ENCODE data around the gene RASSF4.

RASSF4 gene

DNA sequence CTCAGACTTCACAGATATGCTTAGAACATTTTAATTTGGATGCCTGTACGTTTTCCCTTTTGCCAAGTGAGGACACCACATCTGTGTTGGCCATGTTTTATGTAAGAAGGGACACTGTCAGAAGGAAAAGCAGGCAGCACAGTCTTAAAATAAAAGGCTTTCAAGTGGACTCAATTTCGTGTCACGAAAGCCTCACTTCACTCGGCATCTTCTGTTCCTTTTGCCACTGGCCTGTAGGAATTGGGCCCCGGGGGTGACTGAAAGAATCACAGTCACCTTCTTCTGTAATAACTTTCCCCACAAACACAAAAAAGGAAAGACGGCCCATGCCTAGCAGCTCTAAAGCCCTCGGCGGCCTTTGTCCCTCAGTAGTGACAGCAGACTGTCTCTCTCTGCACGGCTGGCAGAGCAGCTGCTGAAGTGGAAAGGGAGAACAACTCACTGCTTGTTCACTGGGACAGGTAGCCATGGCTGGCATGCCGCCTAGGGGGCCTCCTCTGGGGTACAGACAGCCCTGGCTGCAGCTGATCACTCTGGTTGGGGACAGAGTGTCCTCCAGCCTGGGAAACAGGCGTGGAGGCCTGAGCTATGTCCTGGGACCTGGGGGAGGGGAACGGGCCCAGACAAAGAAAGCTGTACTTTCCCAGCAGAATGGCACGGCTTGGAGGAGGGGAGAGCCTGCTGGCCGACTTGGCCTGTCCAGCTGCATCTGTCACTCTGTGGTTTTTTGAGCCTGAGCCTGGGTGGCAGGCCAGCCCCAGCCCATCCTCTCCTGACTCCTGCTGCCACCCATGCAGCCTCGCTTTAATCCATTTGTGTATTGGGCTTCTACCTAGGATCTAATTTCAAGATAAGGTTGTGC is 4.4 kb downstream of the RASSF4 start:
- DNase-seq, result no peak

DNA sequence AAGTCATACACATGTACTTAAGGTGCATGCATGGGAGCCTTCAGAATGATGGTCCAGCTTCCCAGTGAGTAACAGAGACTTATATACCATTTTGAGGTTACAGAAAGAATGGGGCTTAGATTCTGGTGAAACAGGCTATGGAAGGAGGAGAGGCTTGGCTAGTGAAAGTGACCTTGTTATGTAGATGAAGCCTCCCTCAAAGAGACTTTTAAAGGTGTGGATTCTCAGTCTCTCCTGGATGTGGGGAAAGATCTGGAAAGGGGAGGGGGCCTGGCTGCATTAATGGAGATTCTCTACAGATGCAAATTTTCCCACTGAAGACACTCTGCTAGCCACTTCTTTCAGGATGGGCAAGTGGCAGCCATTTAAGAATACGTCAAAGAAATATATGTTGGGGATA is 5.5 kb downstream of the RASSF4 start:
- DNase-seq, result no peak

DNA sequence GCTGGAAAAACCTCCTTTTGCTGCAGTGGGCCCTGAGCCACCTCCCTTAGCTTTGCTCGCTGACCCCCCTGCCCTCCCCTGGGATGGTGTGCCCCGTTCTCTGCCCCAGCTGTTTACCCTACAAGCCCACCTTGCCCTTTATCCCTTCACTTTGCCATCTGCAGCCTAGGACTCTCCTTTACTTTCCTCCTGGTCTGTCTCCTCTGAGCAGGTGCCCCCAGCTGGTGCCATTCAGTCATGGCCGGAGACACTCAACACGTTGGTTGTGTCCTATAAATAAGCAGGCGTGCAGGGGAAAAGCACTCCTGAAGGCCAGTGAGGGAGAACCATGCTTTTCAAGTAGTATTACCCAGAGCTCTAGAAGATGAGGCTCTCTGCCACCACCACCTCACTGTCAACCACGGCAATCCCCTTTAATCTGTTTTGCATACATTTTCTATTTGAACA is 6.1 kb downstream of the RASSF4 start:
- DNase-seq, result no peak

DNA sequence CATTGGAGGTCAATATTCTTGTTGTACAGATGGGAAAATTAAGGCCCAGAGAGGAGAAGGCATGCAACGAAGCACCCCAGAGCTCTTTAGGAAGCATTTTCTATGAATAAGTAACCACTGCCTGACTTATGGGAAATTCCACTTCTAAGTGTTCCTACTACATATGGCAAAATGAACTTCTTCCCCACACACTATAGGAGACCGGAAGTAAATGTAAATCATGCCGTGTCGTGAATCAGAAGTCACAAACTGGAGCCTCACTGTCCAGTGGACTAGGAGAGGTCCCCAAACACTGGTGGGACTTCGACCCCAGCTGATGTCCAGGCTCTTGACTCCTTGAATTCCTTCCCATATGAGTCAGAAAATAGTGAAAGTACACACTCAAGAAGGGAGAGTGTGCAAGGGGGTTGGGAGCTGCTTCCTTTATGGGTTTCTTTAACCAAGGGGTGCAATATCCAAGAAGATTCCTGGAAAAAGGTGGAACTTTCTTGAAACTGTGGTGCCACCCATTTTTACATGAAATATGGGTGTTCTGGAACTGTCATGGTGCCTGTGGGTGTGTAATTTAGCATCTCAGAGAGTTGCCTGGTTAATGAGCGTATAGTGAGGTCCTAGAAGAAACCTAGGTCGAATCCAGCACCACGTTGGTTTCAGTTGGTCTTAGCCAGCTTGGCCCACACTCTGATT is 6.7 kb downstream of the RASSF4 start:
- DNase-seq, result no peak

DNA sequence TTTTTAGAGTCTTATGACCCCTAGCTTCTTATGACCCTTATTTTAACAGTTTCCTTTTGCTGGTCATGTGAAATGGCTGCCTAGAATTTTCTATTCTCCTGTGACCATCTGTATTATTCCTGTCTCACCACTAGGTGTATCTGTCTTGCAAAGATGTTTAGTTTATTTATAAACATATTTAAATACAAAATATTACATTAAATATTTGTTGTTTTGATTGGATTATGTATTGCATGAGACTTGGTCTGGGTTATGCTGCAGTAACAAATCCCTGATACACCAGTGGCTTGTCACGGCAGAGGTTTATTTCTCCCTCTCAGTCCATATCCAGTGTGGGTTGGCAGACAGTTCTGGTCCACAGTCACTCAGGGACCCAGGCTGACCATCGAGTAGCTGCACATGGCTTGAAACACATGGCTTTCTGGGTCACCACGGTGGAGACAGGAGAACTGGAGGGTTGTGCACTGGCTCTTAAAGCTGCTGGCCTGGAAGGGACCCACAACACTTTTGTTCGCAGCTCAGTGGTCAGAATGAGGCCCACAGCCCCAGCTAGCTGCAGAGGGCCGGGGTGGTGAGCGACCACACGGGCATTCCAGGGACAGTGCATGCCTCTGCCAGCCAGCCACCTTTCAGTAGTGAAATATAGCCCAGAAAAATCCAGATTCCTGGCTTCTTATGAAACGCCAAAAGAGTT is 7.4 kb downstream of the RASSF4 start:
- no peak for DNase-seq

DNA sequence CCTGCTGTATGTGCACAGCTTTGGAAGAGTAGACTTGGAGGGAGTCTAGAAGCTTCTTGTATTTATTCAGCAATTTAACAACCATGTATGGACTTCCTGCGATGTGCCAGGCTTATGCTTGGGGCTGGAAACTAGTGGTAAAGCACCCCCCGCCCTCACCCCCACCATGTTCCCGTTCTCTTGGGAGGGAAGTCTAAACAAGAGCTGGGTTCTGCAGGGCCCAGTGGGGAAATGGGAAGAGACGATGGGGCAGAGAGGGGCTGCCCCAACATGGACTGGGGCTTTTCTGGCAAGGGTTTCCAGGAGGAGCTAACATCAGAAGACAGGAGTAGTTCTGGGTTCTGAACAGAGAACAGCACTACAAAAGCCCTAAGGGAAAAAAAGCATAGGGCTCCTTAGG is 8.0 kb downstream of the RASSF4 start:
- no peak for DNase-seq

DNA sequence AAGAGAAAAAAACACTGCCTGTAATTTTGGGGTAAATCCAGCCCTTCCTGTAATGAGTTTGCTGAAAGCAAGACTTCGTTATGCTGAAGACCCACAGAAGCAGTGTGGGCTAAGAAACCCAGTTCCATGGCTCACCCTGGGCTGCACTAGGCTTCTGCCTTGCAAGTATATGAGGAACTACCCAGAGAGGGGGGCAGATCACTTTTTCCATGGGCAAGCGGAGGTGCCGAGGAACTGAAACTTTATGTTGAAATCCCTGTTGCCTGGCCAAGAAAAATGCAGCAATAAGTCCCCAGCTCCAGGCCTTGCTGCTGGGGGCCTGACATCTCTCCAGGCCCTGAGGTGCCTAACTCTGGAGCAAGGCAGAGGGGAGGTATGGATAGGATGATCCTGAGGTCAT is 8.5 kb downstream of the RASSF4 start:
- no peak for DNase-seq

DNA sequence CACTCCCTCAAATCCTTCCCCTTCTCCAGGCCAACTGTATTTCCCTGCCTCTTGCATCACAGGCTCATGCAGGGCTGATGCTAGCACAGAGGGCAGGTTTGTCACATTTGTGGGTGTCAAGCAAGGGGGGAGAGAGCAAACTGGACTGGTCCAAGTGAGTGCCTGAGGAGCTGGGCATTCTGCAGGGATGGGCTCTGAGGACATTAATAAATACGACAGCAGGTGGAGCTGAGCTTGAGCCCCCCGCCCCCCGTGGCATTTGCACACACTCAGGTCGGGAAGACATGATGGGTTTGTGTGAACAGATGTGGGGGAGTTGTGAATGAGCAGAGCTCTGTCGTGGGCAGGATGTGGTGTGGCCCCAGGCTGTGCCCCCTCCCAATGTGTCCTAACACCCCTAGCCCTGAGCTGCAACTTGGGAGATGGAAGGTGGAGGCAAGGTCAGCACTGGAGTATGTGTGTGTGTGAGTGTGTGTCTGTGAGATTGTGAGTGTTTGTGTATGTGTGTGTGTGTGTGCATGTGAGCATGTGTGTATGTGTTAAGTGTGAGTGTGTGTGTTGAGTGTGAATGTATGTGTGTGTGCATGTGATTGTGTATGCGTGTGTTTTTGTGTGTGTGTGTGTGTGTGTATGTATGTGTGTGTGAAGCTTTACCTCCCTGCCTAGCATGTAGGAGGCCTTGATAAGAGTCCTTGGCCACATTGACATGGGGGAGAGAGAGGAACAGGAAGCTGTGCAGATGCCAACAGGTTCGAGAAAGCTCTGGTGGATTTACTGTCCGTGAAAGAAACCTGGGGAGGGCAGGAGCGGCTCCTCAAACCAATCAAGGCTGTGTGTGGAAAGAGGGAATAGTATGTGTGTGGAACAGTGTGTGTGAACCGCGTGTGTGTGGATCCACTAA is 9.1 kb downstream of the RASSF4 start:
- no peak for DNase-seq

DNA sequence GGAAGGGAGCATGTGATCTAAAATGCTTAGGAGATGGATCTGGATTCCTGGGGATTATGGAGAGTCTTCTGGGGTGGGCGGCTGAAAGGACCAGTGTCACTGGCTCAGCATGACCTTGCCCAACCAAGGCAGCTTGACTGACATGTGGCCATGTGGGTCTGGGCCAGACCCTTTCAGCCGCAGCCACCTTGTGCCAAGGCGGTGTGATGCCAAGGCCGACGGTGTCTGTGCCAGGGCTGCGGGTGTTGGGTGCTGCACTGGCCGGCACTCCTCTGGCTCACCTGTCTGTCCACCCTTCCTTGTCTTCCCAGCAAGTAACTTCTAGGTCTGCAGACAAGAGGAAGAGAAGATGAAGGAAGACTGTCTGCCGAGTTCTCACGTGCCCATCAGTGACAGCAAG is 10.3 kb downstream of the RASSF4 start:
- no peak for DNase-seq

DNA sequence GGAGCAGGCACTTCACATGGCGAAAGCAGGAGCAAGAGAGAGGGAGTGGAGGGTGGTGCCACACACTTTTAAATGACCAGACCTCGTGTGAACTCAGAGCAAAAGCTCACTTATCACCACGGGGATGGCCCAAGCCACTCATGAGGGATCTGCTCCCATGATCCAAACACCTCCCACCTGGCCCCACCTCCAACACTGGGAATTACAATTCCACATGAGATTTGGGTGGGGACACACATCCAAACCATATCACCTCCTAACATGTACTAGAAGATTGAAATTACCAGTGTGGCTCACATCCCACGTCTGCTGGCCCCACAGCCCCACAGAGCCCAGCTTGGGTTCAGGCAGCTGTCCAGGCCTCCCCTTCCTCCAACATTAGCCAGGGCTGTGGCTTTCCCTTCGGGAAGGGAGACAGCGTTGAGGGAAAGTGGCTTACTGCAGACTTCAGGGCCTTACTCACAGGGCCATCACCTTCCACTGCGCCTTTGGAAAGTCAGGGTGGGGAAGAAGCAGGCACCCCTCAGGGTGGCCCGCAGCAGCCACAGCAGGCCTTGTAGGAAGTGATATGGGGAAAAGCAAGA is 11.3 kb downstream of the RASSF4 start:
- DNase-seq, result no peak

DNA sequence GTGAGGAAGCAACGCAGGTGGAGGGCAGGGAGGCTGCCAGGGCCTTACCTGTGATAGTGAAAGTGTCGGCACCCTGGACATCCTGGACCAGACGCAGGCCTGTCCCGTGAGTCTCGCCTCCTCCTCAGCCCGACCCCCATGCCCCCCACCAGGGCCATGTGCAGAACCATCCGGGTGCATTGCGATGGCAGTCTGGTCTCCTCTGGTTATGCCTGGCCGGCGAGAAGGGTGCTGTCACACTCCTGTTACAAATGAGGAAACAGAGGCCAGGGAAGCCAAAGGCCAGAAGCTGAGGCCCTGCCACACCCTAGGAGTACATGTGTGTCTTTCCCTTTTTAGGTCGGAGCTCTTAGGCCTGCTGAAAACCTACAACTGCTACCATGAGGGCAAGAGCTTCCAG is 11.8 kb downstream of the RASSF4 start:
- DNase-seq, result no peak

DNA sequence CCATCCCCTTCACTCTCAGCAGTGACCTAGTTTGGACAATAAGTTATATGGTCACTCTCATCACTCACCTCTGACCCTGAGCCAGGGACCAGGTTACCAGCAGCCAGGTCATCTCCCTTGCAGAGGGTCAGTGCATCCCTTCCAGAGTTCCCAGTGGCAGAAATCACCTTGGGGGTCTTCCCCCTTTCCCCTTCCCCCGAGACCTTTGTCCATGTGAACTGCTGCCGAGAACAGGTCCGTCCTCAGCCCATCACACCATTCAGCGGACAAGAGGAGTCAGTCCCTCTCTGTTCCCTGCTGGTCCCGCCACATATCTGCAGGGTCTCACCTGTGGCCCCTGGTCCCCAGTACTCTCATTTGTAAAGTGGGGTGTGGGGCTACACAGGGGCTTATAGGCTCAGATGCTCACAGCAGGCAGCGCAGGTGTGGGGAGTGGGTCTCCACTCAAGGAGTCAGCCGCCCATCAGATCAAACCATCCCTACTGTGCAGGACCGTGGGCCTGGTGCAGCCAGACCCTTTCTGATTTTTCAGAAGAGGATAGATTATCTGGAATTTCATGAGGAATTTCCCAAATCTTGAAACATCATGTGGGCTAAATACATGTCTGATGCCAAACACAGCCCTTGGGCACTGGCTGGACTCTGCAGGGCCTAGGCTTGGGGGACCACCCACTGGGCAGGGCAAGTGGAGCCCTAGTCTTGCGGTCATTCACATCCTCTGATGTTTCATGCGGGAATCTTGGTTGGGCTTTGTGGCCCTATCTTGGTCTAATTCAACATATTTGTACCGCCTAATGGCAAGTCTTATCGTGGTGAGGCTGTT is 12.5 kb downstream of the RASSF4 start:
- DNase-seq, result no peak

DNA sequence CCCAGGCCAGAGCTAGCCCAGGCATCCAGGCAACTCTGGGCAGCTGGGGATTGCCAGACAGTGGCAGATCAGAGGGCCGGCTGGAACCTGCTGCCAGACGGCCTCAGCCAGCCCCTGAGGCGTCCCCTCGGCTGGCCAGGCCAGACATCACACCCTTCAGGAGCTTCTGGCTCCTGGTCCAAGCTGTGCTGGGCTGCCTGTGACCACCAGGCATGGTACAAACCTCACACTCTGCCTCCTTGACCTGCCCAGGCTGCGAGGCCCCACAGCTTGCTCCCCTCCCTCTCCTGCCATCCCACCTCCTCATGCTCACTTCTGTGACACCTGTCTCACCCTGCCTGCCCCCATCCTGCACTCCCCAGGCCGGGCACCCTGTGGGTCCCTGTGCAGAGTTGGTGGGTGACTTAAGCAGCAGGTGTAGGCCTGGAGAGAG is 13.3 kb downstream of the RASSF4 start:
- no peak for DNase-seq

DNA sequence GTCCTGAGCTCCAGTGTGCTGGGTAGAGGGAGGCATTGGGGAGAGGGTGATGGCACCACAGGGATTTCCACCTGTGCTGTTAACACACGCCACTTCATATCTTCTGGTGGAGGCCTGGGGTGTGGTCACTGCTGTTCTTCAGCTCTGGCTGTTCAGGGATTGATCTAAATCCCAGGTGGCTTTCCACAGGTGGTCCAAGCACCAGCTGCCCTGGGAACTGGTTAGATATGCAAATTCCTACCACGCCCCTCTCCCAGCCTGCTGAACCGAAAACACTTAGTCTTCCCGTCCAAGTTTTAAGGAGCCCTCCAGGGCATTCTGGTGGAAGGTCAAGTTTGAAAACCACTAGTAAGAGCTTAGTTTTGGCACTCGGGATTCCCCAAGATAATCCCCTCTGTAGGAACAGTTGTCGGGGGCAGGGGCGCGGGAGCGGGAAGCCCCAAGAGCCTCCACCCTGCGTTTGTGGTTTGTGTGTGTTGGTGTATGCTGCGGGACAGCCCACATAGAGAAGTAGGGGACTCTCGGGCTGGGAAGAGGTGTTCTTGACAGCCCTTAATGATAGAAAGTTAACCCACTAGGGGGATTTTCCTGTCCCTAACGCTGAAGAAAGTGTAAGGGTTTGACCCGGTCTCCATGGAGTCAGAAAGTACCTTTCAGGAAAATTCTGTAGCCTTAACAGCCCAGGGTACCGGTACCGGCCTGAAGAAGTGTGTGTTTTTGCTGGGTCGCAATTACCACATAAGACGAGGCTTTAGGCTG is 13.9 kb downstream of the RASSF4 start:
- no peak for DNase-seq

DNA sequence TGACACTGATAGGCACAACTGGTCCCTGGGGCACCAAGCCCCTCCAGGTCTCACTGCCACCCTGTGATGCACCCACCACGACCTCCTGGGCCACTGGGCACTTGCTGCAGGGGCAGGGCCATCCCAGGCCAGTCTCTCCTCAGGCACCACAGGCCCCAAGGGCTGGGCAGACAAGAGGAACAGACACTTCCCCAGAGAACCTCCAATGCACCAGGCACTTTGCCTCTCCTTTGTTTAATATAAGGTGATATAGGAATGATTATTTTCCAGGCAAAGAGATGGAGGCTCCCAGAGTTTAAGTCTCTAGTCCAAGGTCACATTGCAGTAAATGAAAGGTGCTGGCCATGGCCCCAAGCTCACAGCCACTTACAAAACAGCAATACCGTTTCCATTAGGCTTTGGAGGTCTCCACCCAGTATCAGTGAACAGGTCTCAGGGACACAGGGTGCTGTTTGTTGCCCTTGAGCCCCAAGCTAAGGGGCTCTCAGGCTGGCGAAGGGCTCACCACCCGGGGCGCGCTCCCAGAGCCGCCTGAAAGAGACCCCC is 14.6 kb downstream of the RASSF4 start:
- no peak for DNase-seq

DNA sequence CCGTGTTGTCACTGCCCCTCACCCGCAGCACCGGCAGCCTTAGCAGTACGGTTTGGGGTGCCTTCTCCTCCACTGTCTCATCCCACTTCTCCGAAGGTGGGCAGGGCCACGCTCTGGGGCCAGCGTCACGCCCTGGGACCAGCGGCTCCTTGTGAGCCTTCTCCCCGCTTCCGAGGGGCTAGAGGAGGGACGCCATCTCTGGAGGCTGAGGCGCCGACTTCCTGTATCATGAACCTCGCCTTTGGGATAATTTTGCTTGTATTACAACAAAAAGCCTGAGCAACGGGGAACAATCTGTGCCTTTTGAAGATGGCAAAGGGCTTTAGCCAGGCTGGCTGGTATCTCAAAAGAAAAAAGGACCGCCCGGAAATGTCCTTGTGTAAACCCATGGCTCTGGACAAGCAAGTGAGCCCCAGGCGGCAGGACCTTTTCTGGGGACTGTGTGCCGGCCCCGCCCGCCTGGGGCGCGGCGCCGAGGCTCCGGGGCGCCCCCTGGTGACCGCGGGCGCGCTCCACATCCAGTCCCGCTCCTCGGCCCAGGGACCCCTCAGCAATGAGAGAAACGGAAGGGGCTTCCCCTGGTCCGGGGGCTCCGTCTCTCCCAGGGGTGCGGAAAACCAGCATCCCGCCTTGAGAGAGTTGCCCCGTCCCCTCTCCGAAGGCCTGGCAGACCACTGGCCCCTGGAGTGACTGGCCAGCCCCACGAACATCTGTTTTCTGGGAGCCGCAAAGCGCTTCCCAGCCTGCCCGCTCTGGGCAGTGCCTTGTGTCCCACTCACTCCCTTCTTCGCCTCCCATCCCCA is 15.2 kb downstream of the RASSF4 start:
- peak; percentile 58 for DNase-seq

DNA sequence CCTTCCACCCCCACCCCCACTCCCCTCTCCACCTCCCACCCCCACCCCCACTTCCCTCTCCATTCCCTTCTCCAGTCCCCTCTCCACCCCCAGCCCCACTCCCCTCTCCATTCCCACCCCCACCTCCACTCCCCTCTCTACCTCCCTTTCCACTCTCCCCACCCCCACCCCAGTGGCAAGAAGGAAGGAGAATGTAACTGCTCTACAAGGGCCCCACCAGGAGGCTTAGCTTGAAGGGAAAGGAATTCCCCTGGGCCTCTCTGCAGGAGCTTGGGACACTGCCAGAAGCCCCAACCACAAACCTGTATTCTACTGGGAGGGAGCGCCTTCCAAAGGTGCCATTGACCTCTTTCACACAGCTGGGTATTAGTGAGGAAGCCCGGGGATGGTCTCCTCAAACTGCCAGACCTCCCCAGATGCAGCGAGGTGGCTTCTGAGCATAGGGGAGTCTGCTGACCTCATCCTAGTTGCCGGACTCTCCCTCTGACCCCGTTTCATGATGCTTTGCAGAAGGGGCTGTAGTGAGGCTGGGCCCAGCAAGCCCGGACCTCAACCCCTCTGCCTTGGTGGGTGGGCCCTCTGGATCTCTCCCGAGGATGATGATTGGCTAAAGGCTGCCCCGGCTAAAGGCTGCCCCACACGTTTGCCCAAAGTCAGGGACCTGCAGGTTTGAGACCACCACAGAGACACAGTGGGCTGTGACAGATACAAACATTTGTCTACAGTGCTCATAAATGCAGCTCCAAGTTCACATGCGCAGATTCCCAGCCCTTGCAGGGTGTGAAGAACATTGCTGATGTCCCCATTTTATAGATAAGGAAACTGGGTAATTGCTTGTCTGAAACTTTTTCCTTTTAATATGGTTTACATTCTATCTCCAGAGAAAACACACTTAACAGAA is 16.1 kb downstream of the RASSF4 start:
- DNase-seq, result no peak

All from activated CD4-positive, alpha-beta T cell treated with anti-CD3 and anti-CD28 coated beads, Interleukin-2, amount 50 U/mL, for 16 hours (primary cell).